HPDE6-E6E7 (cell line): ENCODE data around the gene C13orf42.

ENCODE experiments used
- DNase-seq: peaks from one replicate; pipeline ENCODE4 v3.0.0; 2011; ENCODE audit warnings: missing footprints; ENCODE audit errors: extremely low spot score

C13orf42 gene

GRCh38 chr13:51111174-51111573 lies at the start of gene C13orf42:
Gene C13orf42 (minus strand): TSS chr13:51111274. CDS start chr13:51111209, 65 bp downstream.
- DNase-seq = no peak

GRCh38 chr13:51158880-51159518 lies 47.9 kb upstream of the C13orf42 start:
- DNase-seq = no peak

GRCh38 chr13:51158365-51158764 lies 47.3 kb upstream of the C13orf42 start:
- no peak for DNase-seq

- no peak for DNase-seq
Observed at GRCh38 chr13:51156648-51157047, 45.6 kb upstream of the C13orf42 start.

GRCh38 chr13:51155776-51156515 lies 44.9 kb upstream of the C13orf42 start:
- DNase-seq = no peak

GRCh38 chr13:51155161-51155560 lies 44.1 kb upstream of the C13orf42 start:
- no peak for DNase-seq

- DNase-seq = no peak
Observed at GRCh38 chr13:51154029-51154555, 43.0 kb upstream of the C13orf42 start.

- no peak for DNase-seq
Observed at GRCh38 chr13:51153527-51153926, 42.5 kb upstream of the C13orf42 start.

GRCh38 chr13:51152701-51153100 lies 41.6 kb upstream of the C13orf42 start:
- DNase-seq = no peak

GRCh38 chr13:51151463-51151862 lies 40.4 kb upstream of the C13orf42 start:
- no peak for DNase-seq

- no peak for DNase-seq
Observed at GRCh38 chr13:51148952-51149573, 38.0 kb upstream of the C13orf42 start.

- no peak for DNase-seq
Observed at GRCh38 chr13:51148223-51148951, 37.3 kb upstream of the C13orf42 start.

GRCh38 chr13:51147732-51148131 lies 36.7 kb upstream of the C13orf42 start:
- DNase-seq = no peak

- no peak for DNase-seq
Observed at GRCh38 chr13:51146667-51147066, 35.6 kb upstream of the C13orf42 start.

- no peak for DNase-seq
Observed at GRCh38 chr13:51137250-51137649, 26.2 kb upstream of the C13orf42 start.

- no peak for DNase-seq
Observed at GRCh38 chr13:51136276-51136980, 25.4 kb upstream of the C13orf42 start.

- no peak for DNase-seq
Observed at GRCh38 chr13:51134763-51135365, 23.8 kb upstream of the C13orf42 start.

GRCh38 chr13:51130348-51130747 lies 19.3 kb upstream of the C13orf42 start:
- DNase-seq = no peak

GRCh38 chr13:51125495-51126226 lies 14.6 kb upstream of the C13orf42 start:
- peak; percentile 4 for DNase-seq

GRCh38 chr13:51122868-51123566 lies 11.9 kb upstream of the C13orf42 start:
- DNase-seq = no peak
